ENCODE measurements around the gene GTF3A.

The GTF3A gene

GRCh38 chr13:27448308-27448707 is 23.9 kb downstream of the GTF3A start:
- TF ChIP-seq CTCF (IDR thresholded peaks at IDR 0.05) (no peak), ZFX (IDR thresholded peaks at IDR 0.05; ENCODE audit: borderline replicate concordance) (no peak)
- H3K27ac ChIP-seq: peak overlapping the region; percentile 99

- TF ChIP-seq CTCF (IDR thresholded peaks at IDR 0.05): no peak
- H3K27ac ChIP-seq: peak overlapping the region; percentile 99
Observed at GRCh38 chr13:27449081-27449603, 24.7 kb downstream of the GTF3A start.

GRCh38 chr13:27449936-27450828 is 25.8 kb downstream of the GTF3A start, which contains the start of gene MTIF3:
TSS of gene MTIF3 (minus strand) at chr13:27450564. CDS start at chr13:27440448, 10,116 bp downstream.
- peak within 1 kb of the TSS; percentile 99 for H3K27ac ChIP-seq
- TF ChIP-seq CTCF (IDR thresholded peaks at IDR 0.05) (0 out of 2 replicates have a peak, but pooled peaks have one; percentile 4), ZFX (IDR thresholded peaks at IDR 0.05; ENCODE audit: borderline replicate concordance) (no peak)

GRCh38 chr13:27450921-27451471 is 26.6 kb downstream of the GTF3A start:
- TF ChIP-seq CTCF (IDR thresholded peaks at IDR 0.05) (peak; percentile 15; the same call in 1 of the 2 replicates), ZFX (IDR thresholded peaks at IDR 0.05; ENCODE audit: borderline replicate concordance) (no peak)
- peak overlapping the region; percentile 99 for H3K27ac ChIP-seq

- no peak overlapping the region for H3K27ac ChIP-seq
Observed at GRCh38 chr13:27455331-27455855, 31.0 kb downstream of the GTF3A start.

GRCh38 chr13:27461940-27462584 is 37.6 kb downstream of the GTF3A start:
- TF ChIP-seq CTCF (IDR thresholded peaks at IDR 0.05) (no peak), ZFX (IDR thresholded peaks at IDR 0.05; ENCODE audit: borderline replicate concordance) (no peak)
- no peak overlapping the region for H3K27ac ChIP-seq

More at GRCh38 chr13:27455331-27455855, 31.0 kb downstream of the GTF3A start:
- TF ChIP-seq CTCF (IDR thresholded peaks at IDR 0.05) (no peak), ZFX (IDR thresholded peaks at IDR 0.05; ENCODE audit: borderline replicate concordance) (no peak)

Data from 22Rv1 (cell line).